HG03064 (cell line): ENCODE measurements around the gene TBPL1.
"Not testable (repeated sequence)": the region's sequence is repeated elsewhere in the genome, so short reads cannot be mapped to it uniquely, and the experiment has no call there.

Source experiments
- ATAC-seq: cut with Tn5 transposase; IDR thresholded peaks from one replicate; pipeline ENCODE4 v1.9.1; 2021; ENCODE audit warnings: low read depth; ENCODE audit not compliant: unreplicated experiment

The TBPL1 gene

GRCh38 chr6:133969921-133970295 lies 16.9 kb downstream of the TBPL1 start:
- ATAC-seq = no peak

GRCh38 chr6:133971861-133972260 lies 18.8 kb downstream of the TBPL1 start:
- ATAC-seq = no peak

- no peak for ATAC-seq
These were observed 19.4 kb downstream of the TBPL1 start for GRCh38 chr6:133972388-133972787.

GRCh38 chr6:133973109-133973971 lies 20.3 kb downstream of the TBPL1 start:
- no peak for ATAC-seq

GRCh38 chr6:133977983-133978895 lies 25.2 kb downstream of the TBPL1 start:
- ATAC-seq = no peak

GRCh38 chr6:133978896-133979240 lies 25.8 kb downstream of the TBPL1 start:
- no peak for ATAC-seq

- not testable (repeated sequence) for ATAC-seq
These were observed 26.4 kb downstream of the TBPL1 start for GRCh38 chr6:133979269-133979963.

- no peak for ATAC-seq
These were observed 27.1 kb downstream of the TBPL1 start for GRCh38 chr6:133980168-133980567.

- ATAC-seq = no peak
These were observed 30.3 kb downstream of the TBPL1 start for GRCh38 chr6:133983099-133983939.

- ATAC-seq = no peak
These were observed 32.9 kb downstream of the TBPL1 start for GRCh38 chr6:133985970-133986369.

GRCh38 chr6:133986942-133987341 lies 33.9 kb downstream of the TBPL1 start:
- no peak for ATAC-seq

GRCh38 chr6:133989525-133989924 lies 36.5 kb downstream of the TBPL1 start:
- ATAC-seq = no peak

- ATAC-seq = no peak
These were observed 37.3 kb downstream of the TBPL1 start for GRCh38 chr6:133990321-133990720.

- ATAC-seq = no peak
These were observed 38.1 kb downstream of the TBPL1 start for GRCh38 chr6:133991096-133991593.

GRCh38 chr6:133992992-133993680 lies 40.1 kb downstream of the TBPL1 start:
- ATAC-seq = no peak

GRCh38 chr6:133995296-133995695 lies 42.3 kb downstream of the TBPL1 start:
- ATAC-seq = no peak

- ATAC-seq = no peak
These were observed 42.7 kb downstream of the TBPL1 start for GRCh38 chr6:133995758-133996157.

GRCh38 chr6:133997267-133997666 lies 44.2 kb downstream of the TBPL1 start:
- ATAC-seq = no peak

GRCh38 chr6:133999305-133999704 lies 46.3 kb downstream of the TBPL1 start:
- ATAC-seq = no peak
